Spinal cord (tissue), 10 donors: ENCODE results near the gene APOBEC3A. TPM values are rescaled to one million over a fixed set of nuclear protein-coding genes. Genes with fewer than 3 reads are reported as not detected.

Source experiments
- DNase-seq, 6 donors: peaks; one replicate each; pipeline versions ENCODE4 v3.0.0 to v3.0.0-alpha.2; 2013 to 2015; ENCODE audit warnings: low spot score in 6 of 6, low read depth in 4 of 6
- H3K27ac ChIP-seq: one replicate; pipeline ENCODE4 v1.5.1; 2013; ENCODE audit warnings: low read depth, low read length, control low read depth
- H3K27me3 ChIP-seq: one replicate; pipeline ENCODE4 v1.6.1; 2013; ENCODE audit warnings: low read length; ENCODE audit not compliant: control insufficient read depth, insufficient read depth
- H3K36me3 ChIP-seq: one replicate; pipeline ENCODE4 v1.6.1; 2013; ENCODE audit warnings: low read length; ENCODE audit not compliant: control insufficient read depth, insufficient read depth
- H3K4me1 ChIP-seq: one replicate; pipeline ENCODE4 v1.6.1; 2013; ENCODE audit warnings: low read length; ENCODE audit not compliant: control insufficient read depth, insufficient read depth
- H3K4me3 ChIP-seq: one replicate; pipeline ENCODE4 v1.5.1; 2013; ENCODE audit warnings: low read depth, low read length, control low read depth
- H3K9me3 ChIP-seq: one replicate; pipeline ENCODE4 v1.6.1; 2013; ENCODE audit warnings: low read length; ENCODE audit not compliant: control insufficient read depth, insufficient read depth
- WGBS: methylation state at CpG from one replicate; pipeline ENCODE4 v1.1.5; 2013; ENCODE audit warnings: missing lambda C conversion rate; ENCODE audit not compliant: insufficient coverage; 5-methylcytosine and 5-hydroxymethylcytosine counted together
- long read RNA-seq, 4 donors: transcript quantifications; one replicate each; lab custom pipeline, GENCODE V29; 2026
- polyA plus RNA-seq, 2 donors: library from polyadenylated mRNA; unstranded; fragments of 120-200 nt; gene quantifications; one replicate each; pipeline ENCODE4 v1.2.1, GENCODE V29; 2013; ENCODE audit not compliant: insufficient read length in 2 of 2
- total RNA-seq, 2 donors: library from RNA; depleted of rRNA in 1 of 2; stranded (reverse); fragments of 120-200 nt in 1 of 2; fragments of >200 nt in 1 of 2; gene quantifications; one replicate each; pipeline versions ENCODE4 v1.2.3 to v1.2.4, GENCODE V29; 2013 to 2014
- donor health status: healthy.

The APOBEC3A gene
- total RNA-seq (1 to 10 TPM in 1 of 2 donors, under 1 TPM in 1; 0.28 to 2.4 TPM), polyA plus RNA-seq (not detected)
- long read RNA-seq, donor 1: 0 reads
- long read RNA-seq, donor 2: 0 reads
- long read RNA-seq, donor 3: 0 reads
- long read RNA-seq, donor 4: 0 reads

DNA sequence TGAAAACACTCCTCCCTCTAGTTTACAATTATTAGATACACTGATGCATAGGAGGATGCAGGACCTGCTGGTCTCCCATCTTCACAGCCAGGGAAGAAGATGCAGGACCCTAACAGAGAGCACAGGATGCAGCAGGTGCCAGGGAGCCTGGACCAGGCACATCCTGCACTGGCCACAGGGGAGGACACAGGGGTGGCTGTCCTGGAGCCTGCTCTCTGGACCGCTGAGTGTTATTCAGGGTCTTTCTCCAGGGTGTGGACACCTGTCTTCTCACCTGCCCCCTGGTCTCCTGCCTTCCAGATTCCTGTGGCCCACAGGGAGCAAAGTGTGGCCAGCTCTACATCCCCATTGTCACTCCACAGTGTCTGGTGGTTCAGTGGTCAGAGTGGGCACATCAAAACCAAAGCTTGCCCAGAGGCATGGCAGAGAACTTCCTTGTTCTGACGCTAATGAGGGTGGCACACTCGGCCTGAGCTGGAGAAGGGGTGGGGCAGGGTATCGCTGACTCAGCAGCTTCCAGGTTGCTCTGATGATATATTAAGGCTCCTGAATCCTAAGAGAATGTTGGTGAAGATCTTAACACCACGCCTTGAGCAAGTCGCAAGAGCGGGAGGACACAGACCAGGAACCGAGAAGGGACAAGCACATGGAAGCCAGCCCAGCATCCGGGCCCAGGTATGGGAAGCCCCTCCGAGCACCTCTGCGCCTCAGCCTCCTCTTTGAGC is at the start of gene APOBEC3A:
Gene APOBEC3A (plus strand): TSS at position 564 of the 725 bp plus-strand sequence. CDS start 83 bp downstream, at position 647.
- DNase-seq: no peak
- WGBS: 87% methylated on average over 11 of the region's 11 CpGs
- H3K27me3 ChIP-seq: no peaks in the 10 kb centered on the region

GRCh38 chr22:38907767-38908166 is 49.6 kb upstream of the APOBEC3A start:
- Histone ChIP-seq H3K9me3 (peaks cover 2% of the 10 kb centered on the region), H3K36me3 (no peaks in the 10 kb centered on the region), H3K4me3 (no peak overlapping the region), H3K27ac (no peak overlapping the region), H3K4me1 (no peaks in the 10 kb centered on the region), H3K27me3 (no peaks in the 10 kb centered on the region)
- no peak for DNase-seq
- 93% methylated on average over 2 of the region's 2 CpGs for WGBS

More for the DNA sequence above, at the start of gene APOBEC3A:
- Histone ChIP-seq H3K9me3 (no peaks in the 10 kb centered on the region), H3K27ac (no peak within 1 kb of the TSS), H3K4me3 (no peak within 1 kb of the TSS), H3K4me1 (no peaks in the 10 kb centered on the region), H3K36me3 (no peaks in the 10 kb centered on the region)

- H3K27me3 ChIP-seq: no peaks in the 10 kb centered on the region
- no peak overlapping the region for H3K27ac ChIP-seq
- no peaks in the 10 kb centered on the region for H3K9me3 ChIP-seq
- H3K36me3 ChIP-seq: no peaks in the 10 kb centered on the region
- H3K4me1 ChIP-seq: no peaks in the 10 kb centered on the region
- DNase-seq: no peak
- no peak overlapping the region for H3K4me3 ChIP-seq
- no CpG with 5 or more reads among the region's 1 CpG for WGBS
Observed at GRCh38 chr22:38911434-38911833, 46.0 kb upstream of the APOBEC3A start.

DNA sequence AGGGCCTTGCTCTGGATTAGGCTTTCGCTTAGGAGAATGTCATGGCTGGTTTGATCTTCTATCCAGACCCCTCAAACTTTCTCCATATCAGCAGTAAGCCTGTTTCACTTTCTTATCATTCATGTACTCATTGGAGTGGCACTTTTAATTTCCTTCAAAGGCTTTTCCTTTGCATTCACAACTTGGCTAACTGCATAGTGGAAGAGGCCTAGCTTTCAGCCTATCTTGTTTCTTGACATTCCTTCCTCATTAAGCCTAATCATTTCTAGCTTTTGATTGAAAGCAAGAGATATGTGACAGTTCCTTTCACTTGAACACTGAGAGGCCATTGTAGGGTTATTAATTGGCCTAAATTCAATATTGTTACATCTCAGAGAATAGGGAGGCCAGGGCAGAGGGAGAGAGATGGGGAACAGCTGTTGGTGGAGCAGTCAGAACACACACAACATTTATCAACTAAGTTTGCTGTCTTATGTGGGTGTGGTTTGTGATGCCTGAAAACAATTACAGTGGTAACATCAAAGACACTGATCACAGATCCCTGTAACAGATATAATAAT is 37.7 kb upstream of the APOBEC3A start:
- peaks cover 3% of the 10 kb centered on the region for H3K27me3 ChIP-seq
- H3K36me3 ChIP-seq: no peaks in the 10 kb centered on the region
- no peak for DNase-seq
- H3K4me3 ChIP-seq: no peak overlapping the region
- 100% methylated on average over 1 of the region's 1 CpG for WGBS
- H3K9me3 ChIP-seq: no peaks in the 10 kb centered on the region
- peaks cover 14% of the 10 kb centered on the region for H3K4me1 ChIP-seq
- no peak overlapping the region for H3K27ac ChIP-seq

GRCh38 chr22:38921120-38921519 is 36.3 kb upstream of the APOBEC3A start:
- 62% methylated on average over 4 of the region's 6 CpGs for WGBS
- no peak for DNase-seq

GRCh38 chr22:38921806-38922205 is 35.6 kb upstream of the APOBEC3A start:
- Histone ChIP-seq H3K4me1 (peaks cover 14% of the 10 kb centered on the region), H3K9me3 (no peaks in the 10 kb centered on the region), H3K27me3 (peaks cover under 1% of the 10 kb centered on the region), H3K36me3 (no peaks in the 10 kb centered on the region), H3K27ac (no peak overlapping the region), H3K4me3 (no peak overlapping the region)
- no peak for DNase-seq
- WGBS: 82% methylated on average over 2 of the region's 4 CpGs

More at GRCh38 chr22:38921120-38921519, 36.3 kb upstream of the APOBEC3A start:
- no peak overlapping the region for H3K4me3 ChIP-seq
- no peak overlapping the region for H3K27ac ChIP-seq
- no peaks in the 10 kb centered on the region for H3K9me3 ChIP-seq
- H3K4me1 ChIP-seq: peaks cover 14% of the 10 kb centered on the region
- peaks cover 3% of the 10 kb centered on the region for H3K27me3 ChIP-seq
- H3K36me3 ChIP-seq: no peaks in the 10 kb centered on the region

- Histone ChIP-seq H3K36me3 (no peaks in the 10 kb centered on the region), H3K9me3 (no peaks in the 10 kb centered on the region), H3K27me3 (peaks cover 3% of the 10 kb centered on the region), H3K4me1 (peaks cover 24% of the 10 kb centered on the region), H3K4me3 (peak overlapping the region; percentile 14), H3K27ac (peak overlapping the region; percentile 90)
- WGBS: 19% methylated on average over 7 of the region's 10 CpGs
- peak; percentile 65 to 97 (median 74) for DNase-seq
Observed at GRCh38 chr22:38923463-38924346, 33.7 kb upstream of the APOBEC3A start.

DNA sequence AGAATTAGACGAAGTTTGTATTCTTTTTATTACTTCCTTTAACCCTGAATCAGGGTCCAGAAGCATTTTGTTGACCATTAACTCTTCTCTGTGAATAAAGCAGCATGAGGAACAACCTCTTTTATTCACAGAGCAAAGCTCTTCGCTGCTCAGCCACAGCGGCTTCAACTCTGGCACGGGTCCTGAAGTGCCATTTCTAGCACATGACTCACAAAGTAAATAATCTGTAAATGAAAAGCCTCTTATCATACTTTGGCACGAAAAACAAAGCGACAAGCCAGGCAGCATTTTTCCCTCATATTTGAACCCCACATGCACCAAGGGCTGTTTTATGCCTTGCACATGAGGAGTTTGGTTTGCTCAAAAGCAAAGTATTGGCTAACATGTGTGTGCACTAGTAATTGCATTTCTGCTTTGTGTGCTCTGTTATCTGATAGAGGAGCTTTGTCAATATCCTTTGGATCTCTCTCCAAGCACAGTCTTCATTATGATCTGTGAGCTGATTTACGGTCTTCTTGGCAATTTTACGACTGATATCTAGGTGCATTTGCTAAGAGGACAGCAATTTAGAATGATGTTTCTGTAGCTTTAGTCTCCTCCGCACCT is 33.0 kb upstream of the APOBEC3A start:
- Histone ChIP-seq H3K27me3 (peaks cover 3% of the 10 kb centered on the region), H3K4me3 (peak overlapping the region; percentile 14), H3K27ac (peak overlapping the region; percentile 90), H3K36me3 (no peaks in the 10 kb centered on the region), H3K4me1 (peaks cover 24% of the 10 kb centered on the region), H3K9me3 (no peaks in the 10 kb centered on the region)
- 0% methylated on average over 2 of the region's 9 CpGs for WGBS
- DNase-seq: peak; percentile 7 to 87 (median 34)

DNA sequence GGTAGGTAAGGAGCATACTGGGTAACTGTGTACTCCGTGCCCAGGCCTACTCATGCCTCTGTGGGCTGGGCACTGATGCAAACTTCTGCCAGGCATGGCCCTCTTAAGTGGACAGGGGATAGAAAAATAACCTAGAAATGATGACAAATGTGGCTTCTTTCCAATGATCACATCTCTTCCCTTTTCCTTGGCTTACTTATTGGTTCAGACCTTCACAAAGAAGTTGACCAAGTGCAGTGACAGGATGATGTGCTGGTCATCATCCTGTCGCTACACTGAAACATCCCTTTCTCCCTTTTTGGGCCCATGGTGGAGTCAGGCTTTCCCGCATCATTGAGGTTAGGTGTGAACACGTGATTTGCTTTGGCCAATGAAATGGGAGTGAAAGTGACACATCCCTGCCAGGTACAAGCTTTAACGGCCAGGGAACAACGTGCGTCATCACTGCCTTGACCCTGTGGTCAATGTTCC is 31.8 kb upstream of the APOBEC3A start:
- peaks cover 3% of the 10 kb centered on the region for H3K27me3 ChIP-seq
- peaks cover 24% of the 10 kb centered on the region for H3K4me1 ChIP-seq
- no peaks in the 10 kb centered on the region for H3K36me3 ChIP-seq
- 90% methylated on average over 3 of the region's 7 CpGs for WGBS
- no peak overlapping the region for H3K4me3 ChIP-seq
- DNase-seq: no peak
- no peak overlapping the region for H3K27ac ChIP-seq
- no peaks in the 10 kb centered on the region for H3K9me3 ChIP-seq
